HG03066 (cell line): Measurements from ENCODE around the gene UBP1.

ENCODE experiments used
- ATAC-seq: cut with Tn5 transposase; IDR thresholded peaks from one replicate; pipeline ENCODE4 v1.9.1; 2021; ENCODE audit warnings: low read depth; ENCODE audit not compliant: unreplicated experiment

Gene UBP1

DNA sequence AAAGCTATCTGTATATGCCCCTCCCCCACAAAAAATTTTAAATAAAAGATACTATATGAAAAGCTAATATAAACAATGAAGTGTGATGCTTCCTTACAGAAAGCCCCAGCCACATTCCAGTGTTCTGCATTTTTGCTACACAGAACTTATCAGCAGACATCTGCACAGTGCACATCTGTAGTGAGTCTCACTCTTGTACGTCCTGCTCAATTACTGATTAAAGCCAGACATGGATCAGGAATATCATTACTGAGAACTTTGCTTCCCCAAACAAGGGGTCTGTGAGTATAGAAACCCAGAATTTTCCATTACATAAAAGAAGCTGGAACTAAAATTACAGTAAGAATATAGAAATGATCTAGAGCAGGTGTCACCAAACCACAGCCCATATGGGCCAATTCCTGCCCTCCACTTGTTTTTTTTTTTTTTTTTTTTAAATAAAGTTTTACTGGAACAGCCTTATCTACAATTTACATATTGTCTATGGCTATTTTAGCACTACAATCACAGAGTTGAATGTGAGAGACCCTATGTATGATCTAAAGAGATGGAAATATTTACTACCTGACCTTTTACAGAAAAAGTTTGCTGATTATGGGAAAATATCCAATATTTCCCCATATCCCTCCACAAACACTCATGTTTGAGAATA, 45.7 kb downstream of the UBP1 start:
- no peak for ATAC-seq

GRCh38 chr3:33392703-33393125, 47.5 kb downstream of the UBP1 start:
- no peak for ATAC-seq

- ATAC-seq = no peak
Measured at GRCh38 chr3:33392144-33392543, 48.1 kb downstream of the UBP1 start.

DNA sequence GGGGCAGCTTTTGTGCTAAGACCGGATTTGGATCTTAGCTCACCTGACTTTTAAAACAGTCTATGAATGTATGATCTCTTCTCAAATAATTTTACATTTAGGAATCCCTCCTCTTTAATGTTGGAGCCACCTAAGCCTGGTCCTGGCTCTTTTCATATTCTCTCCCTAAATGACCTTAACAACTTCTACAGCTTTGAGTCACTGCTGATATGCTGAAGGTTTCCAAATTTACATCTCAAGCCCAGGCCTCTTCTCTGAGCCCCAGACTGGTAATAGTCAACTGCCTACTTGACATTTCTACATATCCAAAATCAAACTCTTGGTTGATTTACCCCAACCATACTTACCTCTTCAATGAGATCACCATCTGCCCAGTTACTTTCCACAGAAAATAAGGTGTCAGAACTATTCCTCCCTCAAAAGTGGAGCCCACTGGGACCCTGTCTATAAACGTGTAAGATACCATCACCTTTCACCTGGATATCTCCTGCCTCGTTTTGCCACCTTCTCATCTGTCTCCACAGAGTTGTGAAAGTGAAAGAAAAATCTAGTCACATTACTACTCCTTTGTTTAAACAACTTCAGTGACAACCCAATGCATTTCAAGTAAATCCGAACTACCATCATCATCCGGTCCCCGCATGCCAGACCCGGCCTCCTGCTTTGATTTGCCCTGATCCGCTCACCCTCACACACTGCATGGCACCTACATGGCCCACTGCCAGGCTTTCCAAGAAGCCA, 48.8 kb downstream of the UBP1 start:
- no peak for ATAC-seq

- ATAC-seq = no peak
Measured at GRCh38 chr3:33389908-33390307, 50.3 kb downstream of the UBP1 start.

- no peak for ATAC-seq
Measured at GRCh38 chr3:33388374-33389100, 51.7 kb downstream of the UBP1 start.

DNA sequence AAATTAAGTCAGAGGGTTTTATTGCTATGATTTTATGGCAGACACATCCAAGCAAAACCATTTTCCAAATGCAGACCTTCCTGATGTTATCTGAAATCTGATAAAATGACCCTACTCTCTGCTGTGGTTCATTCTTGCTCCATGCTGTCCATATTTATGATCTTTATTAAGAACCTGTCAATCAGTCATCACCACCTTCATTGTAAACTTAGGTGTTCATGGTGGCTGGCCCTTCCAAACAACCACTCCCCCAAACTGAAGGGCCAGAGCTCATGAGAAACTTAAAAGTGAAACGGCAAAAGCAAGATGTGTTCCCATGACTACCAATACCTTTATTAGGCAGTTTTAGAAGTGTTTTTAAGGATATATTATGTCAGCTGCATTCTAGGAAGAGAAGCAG, 53.6 kb downstream of the UBP1 start:
- ATAC-seq = no peak

GRCh38 chr3:33385423-33385822, 54.8 kb downstream of the UBP1 start:
- ATAC-seq = no peak

- no peak for ATAC-seq
Measured at GRCh38 chr3:33383951-33384350, 56.3 kb downstream of the UBP1 start.

DNA sequence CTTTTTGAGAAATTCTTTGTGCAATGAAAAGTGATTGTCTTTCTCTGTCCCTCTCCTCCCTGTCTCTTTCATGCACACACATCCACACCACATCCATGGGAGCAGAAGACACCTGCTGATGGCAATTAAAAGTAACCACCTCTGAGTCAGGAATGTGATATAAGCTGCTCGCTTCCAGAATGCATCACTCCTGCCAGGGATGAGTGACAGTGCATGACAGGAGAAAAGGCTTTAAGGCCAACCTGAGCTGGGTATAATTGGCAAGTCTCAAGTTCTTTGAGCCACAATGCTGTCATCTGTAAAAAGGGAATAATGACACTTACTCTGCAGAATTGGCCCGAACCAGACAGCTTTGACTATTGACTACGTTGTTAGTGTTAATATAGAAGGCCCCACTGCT, 59.6 kb downstream of the UBP1 start:
- no peak for ATAC-seq

- no peak for ATAC-seq
Measured at GRCh38 chr3:33377931-33378330, 62.3 kb downstream of the UBP1 start.

DNA sequence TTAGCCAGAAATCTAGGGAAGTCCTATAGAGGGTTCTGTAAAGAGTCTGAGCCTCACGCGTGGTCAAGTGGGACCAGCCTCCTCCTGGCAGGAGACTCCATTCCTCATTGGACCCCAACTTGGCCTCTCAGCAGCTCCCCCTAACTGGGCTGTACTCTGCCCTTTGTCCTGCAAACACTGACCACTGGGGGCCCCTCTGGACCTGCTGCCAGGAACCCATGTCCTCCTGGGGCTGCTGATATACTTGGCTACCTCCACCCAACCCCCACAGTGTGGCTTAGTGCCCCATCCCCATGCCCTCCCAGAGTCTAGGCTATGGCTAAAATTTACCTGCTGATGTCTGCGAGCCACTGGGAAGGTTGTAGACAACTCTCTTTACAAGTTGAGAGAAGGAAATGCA, 62.7 kb downstream of the UBP1 start:
- no peak for ATAC-seq

DNA sequence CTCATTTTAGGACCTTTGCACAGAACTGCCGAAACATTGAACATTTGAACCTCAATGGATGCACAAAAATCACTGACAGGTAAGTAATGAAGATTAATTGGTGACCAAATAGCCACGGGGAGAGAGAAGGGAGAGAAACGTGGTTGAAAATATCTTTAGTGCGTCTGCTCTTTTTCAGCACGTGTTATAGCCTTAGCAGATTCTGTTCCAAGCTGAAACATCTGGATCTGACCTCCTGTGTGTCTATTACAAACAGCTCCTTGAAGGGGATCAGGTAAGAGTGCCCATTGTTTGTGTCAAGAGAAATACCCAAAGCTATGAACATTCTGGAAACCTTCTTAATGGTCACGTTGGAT, 67.1 kb downstream of the UBP1 start:
- no peak for ATAC-seq

DNA sequence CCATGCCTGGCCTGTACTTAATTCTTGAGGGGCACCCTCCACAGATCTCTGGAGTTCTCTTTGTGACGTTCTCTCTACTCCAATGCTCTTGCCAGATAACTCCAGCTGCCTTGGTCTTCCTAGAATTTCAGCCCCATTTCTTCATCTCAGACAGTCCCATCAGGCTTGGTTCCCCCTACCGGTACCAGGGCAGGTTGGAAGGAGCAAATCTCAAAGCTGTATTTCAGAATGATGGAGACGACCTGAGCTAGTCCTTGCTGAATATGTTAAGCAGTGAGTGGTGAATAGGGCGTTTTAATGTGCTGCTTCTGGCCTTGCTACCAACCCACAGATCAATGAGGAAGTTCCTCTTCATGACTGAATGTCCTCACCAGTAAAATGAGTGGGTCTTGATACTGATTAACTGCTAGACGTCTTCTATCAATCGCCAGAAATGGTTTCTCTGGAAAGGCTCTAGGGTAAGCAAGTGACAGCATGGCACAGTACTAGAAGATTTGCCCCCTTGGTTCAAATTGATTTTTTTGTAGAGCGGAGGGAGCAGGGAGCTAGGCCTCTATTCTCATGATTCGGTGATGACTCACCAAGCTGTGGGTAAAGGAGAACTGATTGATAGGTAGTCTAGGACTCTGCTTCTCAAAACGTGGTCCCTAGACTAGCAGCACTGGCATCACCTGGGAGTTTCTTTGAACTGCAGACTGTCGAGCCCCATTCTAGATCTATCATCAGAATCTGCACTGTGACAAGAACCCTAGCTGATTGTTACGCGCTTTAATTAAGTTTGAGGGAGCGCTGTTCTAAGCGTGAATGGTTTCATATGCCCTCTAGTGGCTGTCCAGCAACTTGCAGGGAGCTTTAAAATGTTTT, 67.8 kb downstream of the UBP1 start:
- ATAC-seq = peak; percentile 59

- ATAC-seq = no peak
Measured at GRCh38 chr3:33364531-33365128, 75.6 kb downstream of the UBP1 start.

- no peak for ATAC-seq
Measured at GRCh38 chr3:33364060-33364459, 76.1 kb downstream of the UBP1 start.

GRCh38 chr3:33363113-33363800, 76.9 kb downstream of the UBP1 start:
- no peak for ATAC-seq

- no peak for ATAC-seq
Measured at GRCh38 chr3:33360136-33360825, 79.9 kb downstream of the UBP1 start.

DNA sequence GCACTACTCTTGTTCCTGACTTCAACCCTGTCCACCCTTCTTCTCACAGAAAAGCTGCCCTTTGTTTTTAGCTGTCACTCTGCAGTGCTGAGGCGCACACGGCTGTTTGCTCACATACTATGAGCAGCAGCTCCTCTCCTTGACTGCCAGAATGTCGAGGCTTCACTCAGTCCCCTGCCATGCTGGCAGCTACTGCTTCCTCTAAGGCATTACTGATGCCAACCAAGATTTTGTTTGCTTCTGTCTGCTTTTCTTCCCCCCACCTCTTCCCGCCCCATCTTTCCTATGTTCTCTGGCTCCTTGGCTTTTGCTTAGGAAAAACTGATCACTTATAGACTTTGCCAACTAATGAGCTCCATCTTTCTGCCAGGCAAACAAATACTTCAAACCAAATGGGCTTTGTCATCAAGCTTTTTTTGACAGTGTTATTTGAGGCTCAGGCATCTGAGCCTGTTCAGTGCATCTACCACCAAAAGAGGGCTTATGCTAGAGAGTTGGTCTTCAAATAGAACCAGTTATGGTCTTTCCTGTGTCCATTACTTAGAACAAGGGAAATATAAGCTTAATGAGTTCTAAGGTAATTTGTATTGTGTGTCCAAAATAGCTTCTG, 81.9 kb downstream of the UBP1 start:
- no peak for ATAC-seq
